ENCODE results near the gene TTBK2.
"Not testable (repeated sequence)": the region's sequence is repeated elsewhere in the genome, so short reads cannot be mapped to it uniquely, and the experiment has no call there.

The TTBK2 gene

GRCh38 chr15:42761813-42762212 is 158.8 kb downstream of the TTBK2 start:
- H3K23ac ChIP-seq (ENCODE audit: low read depth, low read length, poor library complexity); H3K9ac ChIP-seq (ENCODE audit: low read depth, low read length, poor library complexity); H3K18ac ChIP-seq (ENCODE audit: low read length); DNase-seq (ENCODE audit: low spot score); H2AFZ ChIP-seq (ENCODE audit: low read length); H3K4ac ChIP-seq (ENCODE audit: low read length); H3K27me3 ChIP-seq (ENCODE audit: control insufficient read depth in 3 of 3, insufficient read depth in 3 of 3, low read depth in 1 of 3, low read length in 3 of 3); H4K91ac ChIP-seq (ENCODE audit: low read depth, low read length, poor library complexity); H3K4me2 ChIP-seq (ENCODE audit: insufficient read depth, low read length, poor library complexity, severe bottlenecking); H2BK5ac ChIP-seq (ENCODE audit: low read length); H2AK5ac ChIP-seq (ENCODE audit: low read depth, low read length); H3K27ac ChIP-seq (replicated peaks; ENCODE audit: low read length); H2BK12ac ChIP-seq (ENCODE audit: low read length); H4K8ac ChIP-seq (ENCODE audit: low read depth, low read length); H2BK15ac ChIP-seq (ENCODE audit: low read length); H3K4me1 ChIP-seq (ENCODE audit: control insufficient read depth in 2 of 2, insufficient read depth in 1 of 2, low read depth in 1 of 2, low read length in 2 of 2); H3K79me1 ChIP-seq (ENCODE audit: low read depth, low read length); H3K4me3 ChIP-seq (ENCODE audit: low read length in 2 of 2); H3K36me3 ChIP-seq (replicated peaks in 1 of 2; ENCODE audit: control insufficient read depth in 2 of 2, insufficient read depth in 2 of 2, low read length in 2 of 2); H3K14ac ChIP-seq (ENCODE audit: low read length); H2BK120ac ChIP-seq (ENCODE audit: low read depth, low read length): not testable (repeated sequence)
- H3K9me3 ChIP-seq (replicated peaks in 1 of 2; ENCODE audit: control insufficient read depth in 2 of 2, insufficient read depth in 1 of 2, low read depth in 1 of 2, low read length in 2 of 2) = peaks cover 0 to 20% of the 10 kb centered on the region in 2 donors
- WGBS, 2 donors (ENCODE audit: extremely low coverage in 2 of 2, insufficient read length in 2 of 2, insufficient replicate concordance in 1 of 2) = no CpG with 5 or more reads among the region's 2 CpGs

GRCh38 chr15:42760759-42761158 is 159.8 kb downstream of the TTBK2 start:
- Histone ChIP-seq H3K79me1 (ENCODE audit: low read depth, low read length) (peaks cover 3% of the 10 kb centered on the region), H2AFZ (ENCODE audit: low read length) (no peak overlapping the region), H3K36me3 (replicated peaks in 1 of 2; ENCODE audit: control insufficient read depth in 2 of 2, insufficient read depth in 2 of 2, low read length in 2 of 2) (no peaks in the 10 kb centered on the region), H3K27ac (replicated peaks; ENCODE audit: low read length) (no peak overlapping the region), H3K4me3 (ENCODE audit: low read length in 2 of 2) (no peak overlapping the region), H4K8ac (ENCODE audit: low read depth, low read length) (no peak overlapping the region), H4K91ac (ENCODE audit: low read depth, low read length, poor library complexity) (no peak overlapping the region), H3K23ac (ENCODE audit: low read depth, low read length, poor library complexity) (no peak overlapping the region), H3K27me3 (ENCODE audit: control insufficient read depth in 3 of 3, insufficient read depth in 3 of 3, low read depth in 1 of 3, low read length in 3 of 3) (no peaks in the 10 kb centered on the region), H2BK15ac (ENCODE audit: low read length) (no peak overlapping the region), H3K4me2 (ENCODE audit: insufficient read depth, low read length, poor library complexity, severe bottlenecking) (no peak overlapping the region), H2AK5ac (ENCODE audit: low read depth, low read length) (no peak overlapping the region), H3K9me3 (replicated peaks in 1 of 2; ENCODE audit: control insufficient read depth in 2 of 2, insufficient read depth in 1 of 2, low read depth in 1 of 2, low read length in 2 of 2) (peaks cover 0 to 20% of the 10 kb centered on the region in 2 donors), H3K9ac (ENCODE audit: low read depth, low read length, poor library complexity) (no peak overlapping the region), H2BK5ac (ENCODE audit: low read length) (no peak overlapping the region), H3K4ac (ENCODE audit: low read length) (no peak overlapping the region), H3K4me1 (ENCODE audit: control insufficient read depth in 2 of 2, insufficient read depth in 1 of 2, low read depth in 1 of 2, low read length in 2 of 2) (no peaks in the 10 kb centered on the region), H2BK12ac (ENCODE audit: low read length) (no peak overlapping the region), H3K14ac (ENCODE audit: low read length) (no peak overlapping the region), H3K18ac (ENCODE audit: low read length) (no peak overlapping the region), H2BK120ac (ENCODE audit: low read depth, low read length) (no peak overlapping the region)
- no CpG with 5 or more reads among the region's 1 CpG for WGBS, 2 donors (ENCODE audit: extremely low coverage in 2 of 2, insufficient read length in 2 of 2, insufficient replicate concordance in 1 of 2)
- DNase-seq (ENCODE audit: low spot score) = no peak

- peaks cover 3% of the 10 kb centered on the region for H3K79me1 ChIP-seq (ENCODE audit: low read depth, low read length)
Measured at GRCh38 chr15:42759093-42759492, 161.5 kb downstream of the TTBK2 start.

GRCh38 chr15:42750306-42750705 is 170.3 kb downstream of the TTBK2 start:
- no peak for DNase-seq (ENCODE audit: low spot score)
- Histone ChIP-seq H3K36me3 (replicated peaks in 1 of 2; ENCODE audit: control insufficient read depth in 2 of 2, insufficient read depth in 2 of 2, low read length in 2 of 2) (peaks cover 11 to 45% of the 10 kb centered on the region in 2 donors), H3K4ac (ENCODE audit: low read length) (no peak overlapping the region), H3K27me3 (ENCODE audit: control insufficient read depth in 3 of 3, insufficient read depth in 3 of 3, low read depth in 1 of 3, low read length in 3 of 3) (no peaks in the 10 kb centered on the region), H2AFZ (ENCODE audit: low read length) (no peak overlapping the region), H2AK5ac (ENCODE audit: low read depth, low read length) (no peak overlapping the region), H3K4me3 (ENCODE audit: low read length in 2 of 2) (no peak overlapping the region), H3K4me1 (ENCODE audit: control insufficient read depth in 2 of 2, insufficient read depth in 1 of 2, low read depth in 1 of 2, low read length in 2 of 2) (no peaks in the 10 kb centered on the region), H3K27ac (replicated peaks; ENCODE audit: low read length) (no peak overlapping the region), H3K14ac (ENCODE audit: low read length) (no peak overlapping the region), H2BK120ac (ENCODE audit: low read depth, low read length) (no peak overlapping the region), H4K91ac (ENCODE audit: low read depth, low read length, poor library complexity) (no peak overlapping the region), H3K18ac (ENCODE audit: low read length) (no peak overlapping the region), H4K8ac (ENCODE audit: low read depth, low read length) (no peak overlapping the region), H3K4me2 (ENCODE audit: insufficient read depth, low read length, poor library complexity, severe bottlenecking) (no peak overlapping the region), H3K79me1 (ENCODE audit: low read depth, low read length) (no peaks in the 10 kb centered on the region), H3K23ac (ENCODE audit: low read depth, low read length, poor library complexity) (no peak overlapping the region), H3K9me3 (replicated peaks in 1 of 2; ENCODE audit: control insufficient read depth in 2 of 2, insufficient read depth in 1 of 2, low read depth in 1 of 2, low read length in 2 of 2) (peaks cover 0 to 20% of the 10 kb centered on the region in 2 donors), H2BK12ac (ENCODE audit: low read length) (no peak overlapping the region), H3K9ac (ENCODE audit: low read depth, low read length, poor library complexity) (no peak overlapping the region), H2BK5ac (ENCODE audit: low read length) (no peak overlapping the region), H2BK15ac (ENCODE audit: low read length) (no peak overlapping the region)
- no CpG with 5 or more reads among the region's 2 CpGs for WGBS, 2 donors (ENCODE audit: extremely low coverage in 2 of 2, insufficient read length in 2 of 2, insufficient replicate concordance in 1 of 2)

More at GRCh38 chr15:42759093-42759492, 161.5 kb downstream of the TTBK2 start:
- H2BK12ac ChIP-seq (ENCODE audit: low read length) = no peak overlapping the region
- no CpG with 5 or more reads among the region's 2 CpGs for WGBS, 2 donors (ENCODE audit: extremely low coverage in 2 of 2, insufficient read length in 2 of 2, insufficient replicate concordance in 1 of 2)
- no peak overlapping the region for H2AFZ ChIP-seq (ENCODE audit: low read length)
- no peak overlapping the region for H3K27ac ChIP-seq (replicated peaks; ENCODE audit: low read length)
- peak overlapping the region; percentile 87 for H3K14ac ChIP-seq (ENCODE audit: low read length)
- no peak overlapping the region for H2BK5ac ChIP-seq (ENCODE audit: low read length)
- no peak overlapping the region for H2AK5ac ChIP-seq (ENCODE audit: low read depth, low read length)
- no peak overlapping the region for H3K4me3 ChIP-seq (ENCODE audit: low read length in 2 of 2)
- peak overlapping the region; percentile 51 for H3K9ac ChIP-seq (ENCODE audit: low read depth, low read length, poor library complexity)
- no peaks in the 10 kb centered on the region for H3K36me3 ChIP-seq (replicated peaks in 1 of 2; ENCODE audit: control insufficient read depth in 2 of 2, insufficient read depth in 2 of 2, low read length in 2 of 2)
- H4K8ac ChIP-seq (ENCODE audit: low read depth, low read length) = no peak overlapping the region
- H2BK120ac ChIP-seq (ENCODE audit: low read depth, low read length) = no peak overlapping the region
- no peak overlapping the region for H3K23ac ChIP-seq (ENCODE audit: low read depth, low read length, poor library complexity)
- DNase-seq (ENCODE audit: low spot score) = no peak
- peaks cover 0 to 20% of the 10 kb centered on the region in 2 donors for H3K9me3 ChIP-seq (replicated peaks in 1 of 2; ENCODE audit: control insufficient read depth in 2 of 2, insufficient read depth in 1 of 2, low read depth in 1 of 2, low read length in 2 of 2)
- H2BK15ac ChIP-seq (ENCODE audit: low read length) = no peak overlapping the region
- H3K4ac ChIP-seq (ENCODE audit: low read length) = no peak overlapping the region
- no peak overlapping the region for H3K18ac ChIP-seq (ENCODE audit: low read length)
- H3K4me1 ChIP-seq (ENCODE audit: control insufficient read depth in 2 of 2, insufficient read depth in 1 of 2, low read depth in 1 of 2, low read length in 2 of 2) = no peaks in the 10 kb centered on the region
- no peak overlapping the region for H4K91ac ChIP-seq (ENCODE audit: low read depth, low read length, poor library complexity)
- no peaks in the 10 kb centered on the region for H3K27me3 ChIP-seq (ENCODE audit: control insufficient read depth in 3 of 3, insufficient read depth in 3 of 3, low read depth in 1 of 3, low read length in 3 of 3)
- H3K4me2 ChIP-seq (ENCODE audit: insufficient read depth, low read length, poor library complexity, severe bottlenecking) = no peak overlapping the region

Data from neuronal stem cell (in vitro differentiated cells).